GM12878 (cell line): ENCODE results near the gene TP53I3. TPM values are rescaled to one million over a fixed set of nuclear protein-coding genes. Genes with fewer than 3 reads are reported as not detected.

Source experiments
- ATAC-seq: fragments of 200-7000 bp; cut with Tn5 transposase; 3 replicates; pipeline ENCODE4 v1.9.1; 2020; ENCODE audit warnings: mild to moderate bottlenecking, moderate library complexity
- BruUV-seq: library from RNA; stranded (reverse); fragments of 400-500 nt; replicated peaks from 2 replicates; lab custom pipeline; 2021; lab: Mats Ljungman, UMichigan
- CTCF ChIA-PET: fragments of 300-600 bp; sonication (Branson Sonifier 250); formaldehyde crosslinking; extraction: SDS; loops from one replicate; lab custom pipeline; 2021; ENCODE audit warnings: inconsistent platforms; lab: Yijun Ruan, JAX
- POLR2A ChIA-PET: fragments of 350-600 bp; formaldehyde crosslinking; extraction: SDS; loops from one replicate; lab custom pipeline; 2021; ENCODE audit warnings: inconsistent platforms; lab: Charles Lee
- RAD21 ChIA-PET: fragments of 300-600 bp; sonication (Branson Sonifier 250); formaldehyde crosslinking; loops from one replicate; lab custom pipeline; 2023; ENCODE audit warnings: antibody characterized with exemption; ENCODE audit not compliant: unreplicated experiment; lab: Charles Lee
- SMC1A ChIA-PET: fragments of 300-600 bp; sonication (Branson Sonifier 250); formaldehyde crosslinking; loops from one replicate; lab custom pipeline; 2023; ENCODE audit not compliant: unreplicated experiment, uncharacterized antibody; lab: Charles Lee
- DNase-seq: peaks from one replicate; pipeline ENCODE4 v3.0.0-alpha.2; 2011; ENCODE audit warnings: low read depth, low spot score
- FAIRE-seq: peaks from 3 replicates; lab custom pipeline; 2011; peaks lifted over from hg19 to GRCh38; lab: Jason Lieb, UNC
- H2AFZ ChIP-seq: 2 replicates; pipeline ENCODE4 v1.6.0; 2011; ENCODE audit warnings: low read depth, low read length, control low read depth; ENCODE audit not compliant: control insufficient read depth
- H3K27ac ChIP-seq: 2 replicates; pipeline ENCODE4 v1.5.1; 2011; ENCODE audit warnings: control low read depth; ENCODE audit not compliant: control insufficient read depth, insufficient read depth
- H3K27me3 ChIP-seq, 2 experiments: replicated peaks in 1 of 2; 2 replicates each; pipeline versions ENCODE4 v1.6.0 to v1.6.1; 2011; ENCODE audit warnings: low read length in 1 of 2; ENCODE audit not compliant: control insufficient read depth in 2 of 2, insufficient read depth in 2 of 2
- H3K36me3 ChIP-seq, 2 experiments: 2 replicates each; pipeline ENCODE4 v1.5.1; 2011; ENCODE audit warnings: low read length in 1 of 2; ENCODE audit not compliant: control insufficient read depth in 2 of 2, insufficient read depth in 2 of 2
- H3K4me1 ChIP-seq: 2 replicates; pipeline ENCODE4 v1.6.1; 2011; ENCODE audit warnings: mild to moderate bottlenecking, low read length, moderate library complexity, mixed read lengths; ENCODE audit not compliant: control insufficient read depth, insufficient read depth
- H3K4me2 ChIP-seq: 2 replicates; pipeline ENCODE4 v1.6.0; 2011; ENCODE audit warnings: control low read depth; ENCODE audit not compliant: control insufficient read depth, insufficient read depth
- H3K4me3 ChIP-seq: fragments of 200-600 bp; sonication (generic); 2 replicates; pipeline ENCODE4 v1.5.1; 2016
- H3K79me2 ChIP-seq: 2 replicates; pipeline ENCODE4 v1.6.0; 2011; ENCODE audit warnings: low read length; ENCODE audit not compliant: control insufficient read depth, insufficient read depth
- H3K9ac ChIP-seq: 2 replicates; pipeline ENCODE4 v1.8.0; 2011; ENCODE audit warnings: low read length, control low read depth, mixed read lengths; ENCODE audit not compliant: control insufficient read depth, insufficient read depth
- H3K9me3 ChIP-seq: replicated peaks from 3 replicates; pipeline ENCODE4 v1.5.1; 2011; ENCODE audit warnings: mild to moderate bottlenecking, low read length; ENCODE audit not compliant: control insufficient read depth, insufficient read depth
- H4K20me1 ChIP-seq: 2 replicates; pipeline ENCODE4 v1.6.0; 2011; ENCODE audit not compliant: control insufficient read depth, insufficient read depth
- ATF2 ChIP-seq: IDR thresholded peaks from 2 replicates; pipeline ENCODE4 v1.6.1; 2012; ENCODE audit warnings: low read length, inconsistent platforms
- BCLAF1 ChIP-seq: fragments of 450-650 bp; IDR thresholded peaks from 2 replicates; pipeline ENCODE4 v1.6.1; 2017; ENCODE audit warnings: antibody characterized with exemption, mild to moderate bottlenecking, moderate library complexity
- CBX5 ChIP-seq: sonication (generic); IDR thresholded peaks from 2 replicates; pipeline ENCODE4 v1.6.1; 2016; ENCODE audit warnings: low read depth, moderate library complexity, mild to moderate bottlenecking, inconsistent platforms
- ELK1 ChIP-seq: IDR thresholded peaks from 2 replicates; pipeline ENCODE4 v1.6.1; 2012; ENCODE audit warnings: low read depth, low read length, improper control_type of control experiment
- HDAC2 ChIP-seq: fragments of 200-600 bp; sonication (generic); IDR thresholded peaks from 2 replicates; pipeline ENCODE4 v1.6.1; 2017
- MAX ChIP-seq: IDR thresholded peaks from 2 replicates; pipeline ENCODE4 v1.6.1; 2012; ENCODE audit warnings: low read depth, low read length, improper control_type of control experiment
- MXI1 ChIP-seq: fragments of 150-350 bp; IDR thresholded peaks from 2 replicates; pipeline ENCODE4 v1.6.1; 2011; ENCODE audit warnings: low read depth, mild to moderate bottlenecking, inconsistent platforms, low read length, improper control_type of control experiment
- NFYB ChIP-seq: IDR thresholded peaks from 2 replicates; pipeline ENCODE4 v1.6.1; 2011; ENCODE audit warnings: low read depth, mild to moderate bottlenecking, low read length, improper control_type of control experiment, moderate library complexity; ENCODE audit not compliant: insufficient read depth
- PAX5 ChIP-seq: IDR thresholded peaks from 2 replicates; pipeline ENCODE4 v1.6.1; 2011; ENCODE audit warnings: low read depth, low read length, borderline replicate concordance
- POLR2A ChIP-seq: IDR thresholded peaks from 2 replicates; pipeline ENCODE4 v1.6.1; 2011; ENCODE audit warnings: low read depth, mild to moderate bottlenecking, low read length
- RBBP5 ChIP-seq: fragments of 200-600 bp; sonication (generic); conservative IDR thresholded peaks from 2 replicates; pipeline ENCODE4 v1.6.1; 2016
- SMAD1 ChIP-seq: fragments of 450-650 bp; IDR thresholded peaks from 2 replicates; pipeline ENCODE4 v1.6.1; 2018; ENCODE audit warnings: mild to moderate bottlenecking, low read depth; ENCODE audit not compliant: partially characterized antibody
- SUZ12 ChIP-seq: fragments of 200-600 bp; sonication (generic); IDR thresholded peaks from one replicate; pipeline ENCODE4 v1.6.1; 2018; ENCODE audit warnings: antibody characterized with exemption, mild to moderate bottlenecking; ENCODE audit not compliant: unreplicated experiment
- TARDBP ChIP-seq: IDR thresholded peaks from 2 replicates; pipeline ENCODE4 v1.6.1; 2016; ENCODE audit warnings: borderline replicate concordance
- ZBED1 ChIP-seq: IDR thresholded peaks from 2 replicates; pipeline ENCODE4 v1.6.1; 2016; ENCODE audit warnings: borderline replicate concordance
- ZBTB33 ChIP-seq: fragments of 450-650 bp; IDR thresholded peaks from 2 replicates; pipeline ENCODE4 v1.6.1; 2017; ENCODE audit warnings: mild to moderate bottlenecking
- ZNF217 ChIP-seq: fragments of 450-650 bp; IDR thresholded peaks from 2 replicates; pipeline ENCODE4 v1.6.1; 2017; ENCODE audit warnings: antibody characterized with exemption, mild to moderate bottlenecking
- ZNF24 ChIP-seq: fragments of 450-650 bp; IDR thresholded peaks from 2 replicates; pipeline ENCODE4 v1.6.1; 2017; ENCODE audit warnings: antibody characterized with exemption, mild to moderate bottlenecking
- WGBS: methylation state at CpG from one replicate; pipeline ENCODE4 v1.1.6; 2016; ENCODE audit warnings: low lambda C conversion rate; ENCODE audit not compliant: insufficient replicate concordance, insufficient coverage; ENCODE audit errors: missing lambda C conversion rate; 5-methylcytosine and 5-hydroxymethylcytosine counted together
- in situ Hi-C: fragments of 300-500 bp; cut with MboI; formaldehyde crosslinking; loops from 9 replicates; pipeline ENCODE4 v1.14.3; 2018; ENCODE audit warnings: mixed read lengths
- intact Hi-C: fragments of 100-400 bp; cut with micrococcal nuclease; formaldehyde crosslinking; loops from one replicate; pipeline ENCODE4 v1.14.2; 2022; ENCODE audit not compliant: unreplicated experiment
- polyA plus RNA-seq, 11 experiments: library from polyadenylated mRNA; depleted of rRNA in 4 of 11; unstranded in 6 of 11; stranded (reverse) in 5 of 11; fragments of >200 nt; fragmentation: Nextera tagmentation in 4 of 11; fragmentation: Illumina TruSeq in 1 of 11; extraction: Ambion mirVana in 4 of 11; extraction: Trizol in 1 of 11; gene quantifications; 1 replicate in 1 of 11; 2 replicates in 10 of 11; pipeline versions ENCODE4 v1.2.1 to v1.2.3, GENCODE V29; 2011 to 2016; ENCODE audit warnings: inconsistent platforms in 2 of 11, missing spikeins in 2 of 11, low read depth in 1 of 11
- total RNA-seq, 4 experiments: library from RNA; depleted of rRNA in 3 of 4; stranded (reverse); fragments of >200 nt in 3 of 4; fragmentation: Illumina TruSeq in 1 of 4; extraction: Trizol in 1 of 4; gene quantifications; 2 replicates each; pipeline versions ENCODE4 v1.2.1 to v1.2.3, GENCODE V29; 2013 to 2021

TP53I3 gene
- total and polyA plus RNA-seq, 10 of the 15 experiments (the other 5 are each of a cell fraction or from before 2014, with no cell fraction given), result 1.4 to 57.4 (median 11.6) TPM

GRCh38 chr2:24088821-24089359 lies 4.3 kb upstream of the TP53I3 start:
- DNase-seq (no peak), ATAC-seq (no peak), FAIRE-seq (no peak)
- intact Hi-C loops (no loop called here), in situ Hi-C loops (loop anchor here (5.0 kb wide), 1 partner anchor 262 kb away; no protein-coding TSS in a partner anchor)
- Histone ChIP-seq H3K4me1 (peaks cover 5% of the 10 kb centered on the region), H4K20me1 (no peaks in the 10 kb centered on the region), H3K9me3 (no peaks in the 10 kb centered on the region), H3K79me2 (no peaks in the 10 kb centered on the region), H3K4me3 (no peak overlapping the region), H3K27ac (no peak overlapping the region), H3K4me2 (no peak overlapping the region), H3K27me3 (no peaks in the 10 kb centered on the region), H3K36me3 (no peaks in the 10 kb centered on the region), H3K9ac (no peak overlapping the region), H2AFZ (no peak overlapping the region)
- SMC1A ChIA-PET, result interaction anchor here (1.5 kb wide), 1 partner anchor 19 kb away, joined by 4 read pairs; no protein-coding TSS in a partner anchor
- CTCF ChIA-PET, result interaction anchor here (0.7 to 1.4 kb wide), 2 partner anchors 23 to 31 kb away, joined by 3 to 4 read pairs; no protein-coding TSS in a partner anchor
- RAD21 ChIA-PET, result interaction anchor here (2.0 kb wide), 1 partner anchor 264 kb away, joined by 5 read pairs; no protein-coding TSS in a partner anchor
- BruUV-seq, result no TSS peak
- TF ChIP-seq SMAD1 (no peak), BCLAF1 (no peak), TARDBP (no peak), NFYB (no peak), MXI1 (no peak), ZNF24 (no peak), ZBTB33 (no peak), ATF2 (no peak), PAX5 (no peak), ELK1 (no peak), ZBED1 (no peak), MAX (no peak), RBBP5 (no peak), POLR2A (no peak), SUZ12 (no peak), HDAC2 (no peak), CBX5 (no peak), ZNF217 (no peak)
- POLR2A ChIA-PET, result interaction anchor here (0.6 kb wide), 1 partner anchor 20 kb away, joined by 3 read pairs; no protein-coding TSS in a partner anchor
- WGBS, result 70% methylated on average over 2 of the region's 2 CpGs
